IPS-NIHi7 (cell line): ENCODE data around the gene CA5B.
"Not testable (repeated sequence)": the region's sequence is repeated elsewhere in the genome, so short reads cannot be mapped to it uniquely, and the experiment has no call there.

Experiments used
- DNase-seq: peaks from one replicate; pipeline ENCODE4 v3.0.0; 2012; ENCODE audit warnings: mixed read lengths; ENCODE audit errors: extremely low spot score

CA5B gene

DNA sequence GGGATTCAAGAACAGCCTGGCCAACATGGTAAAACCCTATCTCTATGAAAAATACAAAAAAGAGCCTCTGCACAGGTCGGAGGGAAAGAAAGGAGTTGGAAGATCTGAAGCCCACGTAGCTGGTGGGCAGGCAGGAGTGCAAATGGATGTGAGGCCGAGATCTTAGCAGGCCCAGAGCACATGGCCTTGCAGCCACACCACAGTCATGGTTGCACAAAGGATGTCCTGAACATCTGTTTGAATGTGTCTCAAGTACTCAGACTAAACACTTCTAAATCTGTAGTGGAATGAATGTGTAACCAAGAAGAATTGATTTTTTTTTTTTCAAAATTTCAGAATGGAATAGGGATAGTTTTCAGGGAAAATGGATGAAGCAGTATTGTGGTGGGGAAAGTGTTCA lies 10.8 kb downstream of the CA5B start:
- no peak for DNase-seq

DNA sequence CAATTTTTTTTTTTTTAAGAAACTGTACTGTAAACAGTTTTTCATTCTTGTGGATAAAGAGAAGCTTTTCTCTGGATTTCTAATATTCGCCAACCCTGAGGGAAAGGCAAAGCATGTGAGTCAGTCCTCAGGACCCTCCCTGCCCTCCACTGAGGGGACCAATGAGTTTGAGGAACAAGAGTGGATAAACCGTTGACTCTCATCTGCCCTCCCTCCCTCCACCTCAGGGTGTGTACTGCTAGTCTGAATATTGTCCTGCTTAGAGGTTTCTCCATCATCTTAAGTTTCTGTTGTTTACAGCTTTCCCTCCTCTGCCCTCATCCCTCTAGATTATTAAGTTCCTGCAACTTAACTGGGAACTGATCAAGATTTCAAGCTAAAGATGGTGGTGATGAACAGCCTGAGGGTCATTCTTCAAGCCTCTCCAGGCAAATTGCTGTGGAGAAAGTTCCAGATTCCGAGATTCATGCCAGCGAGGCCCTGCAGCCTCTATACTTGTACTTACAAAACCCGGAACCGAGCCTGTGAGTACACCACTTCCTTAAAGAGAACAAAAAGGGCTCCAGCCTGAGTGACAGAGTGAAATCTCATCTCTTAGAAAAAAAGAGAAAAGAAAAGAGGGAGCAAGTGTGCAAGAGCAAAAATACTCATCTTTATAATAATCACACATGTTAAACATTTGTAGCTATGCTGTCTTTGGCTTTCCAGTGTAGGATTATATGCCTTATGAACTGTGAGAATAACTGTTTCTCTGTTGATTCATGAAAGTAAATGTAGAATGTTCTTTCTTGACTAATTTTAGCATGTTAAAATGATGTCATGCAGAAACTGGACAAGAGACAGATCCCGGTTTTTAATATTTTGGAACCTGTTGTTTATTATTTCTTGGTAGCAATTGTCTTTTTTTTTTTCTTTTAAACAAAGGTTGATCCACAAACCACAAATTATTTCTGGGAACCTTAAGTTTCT lies 11.9 kb downstream of the CA5B start:
- no peak for DNase-seq

DNA sequence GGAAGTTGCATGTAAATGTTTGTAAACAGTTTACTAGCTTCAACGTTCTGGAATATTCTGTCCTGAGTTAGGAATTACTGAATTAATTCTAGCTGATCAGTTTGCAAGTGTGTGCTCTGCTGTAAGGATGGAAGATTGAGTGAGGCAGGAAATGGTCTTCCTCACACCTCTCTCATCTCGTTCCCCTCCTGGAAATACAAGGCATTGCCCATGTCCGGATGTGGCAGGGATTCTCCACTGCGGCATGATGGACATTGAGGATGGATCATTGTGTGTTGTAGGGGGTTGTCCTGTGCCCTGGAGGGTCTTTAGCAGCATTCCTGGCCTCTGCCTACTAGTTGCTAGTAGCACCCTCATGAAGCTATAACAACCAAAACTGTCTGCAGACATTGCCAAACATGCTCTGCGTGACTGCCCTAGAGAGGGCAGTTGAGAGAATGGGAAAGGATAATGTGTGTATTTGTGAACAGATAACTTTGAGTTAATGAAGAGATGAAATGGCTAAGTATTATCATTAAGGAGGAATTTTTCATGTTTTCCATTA lies 12.6 kb downstream of the CA5B start:
- DNase-seq: no peak

DNA sequence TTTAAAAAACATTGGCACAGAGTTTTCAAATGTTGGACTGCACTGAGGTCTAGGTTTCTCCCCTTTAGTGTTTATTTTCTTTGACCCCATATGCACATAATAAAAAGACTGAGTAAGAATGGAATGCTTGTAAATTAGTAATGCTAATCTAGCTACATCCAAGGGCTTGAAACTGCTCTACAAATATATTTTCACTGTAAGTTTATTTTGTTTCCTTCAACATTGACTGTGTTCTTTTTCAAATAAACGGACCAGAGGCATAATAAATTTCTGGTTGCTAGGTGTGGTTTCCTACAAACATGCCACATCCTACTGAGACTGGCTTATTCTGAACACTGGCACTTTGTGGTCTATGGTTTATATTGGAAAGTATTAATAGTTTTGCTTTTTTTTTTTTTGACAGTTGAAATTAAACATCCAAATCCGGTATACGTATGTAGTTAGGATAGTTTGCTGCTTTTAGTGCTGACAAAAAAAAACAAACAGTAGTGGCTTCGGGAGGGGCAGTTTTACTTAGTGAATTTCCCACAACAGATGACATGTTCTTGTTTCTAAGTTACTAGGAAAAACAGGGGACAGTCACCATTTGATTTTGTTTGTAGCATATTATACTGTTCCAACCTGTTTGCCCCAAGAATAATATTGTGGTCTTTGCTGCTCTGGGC lies 13.2 kb downstream of the CA5B start:
- no peak for DNase-seq

DNA sequence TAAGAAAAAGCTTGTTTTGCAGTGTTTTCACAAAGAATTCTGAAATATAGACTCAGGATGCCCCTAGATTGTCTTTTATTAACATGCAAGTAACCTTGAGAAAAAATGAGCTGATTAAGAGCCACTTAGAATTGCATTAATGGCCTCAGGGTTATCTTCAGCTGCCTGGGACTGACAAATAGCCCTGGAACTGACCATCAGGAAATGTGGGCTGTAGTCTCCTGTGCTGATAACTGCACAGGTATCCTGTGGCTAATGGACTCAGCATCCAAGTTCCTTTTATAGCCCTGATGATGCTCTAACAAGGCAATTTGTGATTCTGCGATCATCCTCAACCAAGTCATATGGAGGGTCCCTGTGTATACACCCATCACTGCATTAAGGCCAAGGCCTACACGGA lies 17.0 kb downstream of the CA5B start:
- no peak for DNase-seq

DNA sequence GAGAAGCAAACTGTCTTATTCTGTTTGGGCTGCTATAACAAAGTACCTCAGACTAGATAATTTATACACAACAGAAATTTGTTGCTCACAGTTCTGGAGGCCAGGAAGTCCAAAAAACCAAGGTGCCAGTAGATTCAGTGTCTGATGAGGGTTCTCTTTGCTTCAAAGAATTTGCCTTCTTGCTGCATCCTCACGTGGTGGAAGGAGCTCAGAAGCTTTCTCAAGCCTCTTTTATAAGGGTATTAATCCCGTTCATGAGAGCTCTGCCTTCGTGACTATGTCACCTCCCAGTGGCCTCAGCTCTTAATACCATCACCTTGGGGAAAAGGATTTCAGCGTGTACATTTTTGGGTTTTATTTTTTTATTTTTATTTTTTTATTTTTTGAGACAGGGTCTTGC lies 20.1 kb downstream of the CA5B start:
- DNase-seq: no peak

DNA sequence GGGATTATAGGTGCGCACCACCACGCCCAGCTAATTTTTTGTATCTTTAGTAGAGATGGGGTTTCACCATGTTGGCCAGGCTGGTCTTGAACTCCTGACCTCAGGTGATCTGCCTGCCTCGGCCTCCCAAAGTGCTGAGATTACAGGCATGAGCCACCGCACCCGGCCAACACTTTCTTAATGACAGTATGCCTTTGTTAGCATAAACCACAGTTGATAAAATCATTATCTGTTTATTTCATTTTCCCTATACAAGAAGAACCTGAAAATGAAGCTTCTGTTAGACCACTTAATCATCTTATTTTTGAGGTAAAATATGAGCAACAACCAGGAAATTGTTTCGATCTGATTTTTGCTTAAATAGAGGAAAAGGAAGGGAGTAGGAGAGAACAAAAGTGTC lies 21.8 kb downstream of the CA5B start:
- not testable (repeated sequence) for DNase-seq

DNA sequence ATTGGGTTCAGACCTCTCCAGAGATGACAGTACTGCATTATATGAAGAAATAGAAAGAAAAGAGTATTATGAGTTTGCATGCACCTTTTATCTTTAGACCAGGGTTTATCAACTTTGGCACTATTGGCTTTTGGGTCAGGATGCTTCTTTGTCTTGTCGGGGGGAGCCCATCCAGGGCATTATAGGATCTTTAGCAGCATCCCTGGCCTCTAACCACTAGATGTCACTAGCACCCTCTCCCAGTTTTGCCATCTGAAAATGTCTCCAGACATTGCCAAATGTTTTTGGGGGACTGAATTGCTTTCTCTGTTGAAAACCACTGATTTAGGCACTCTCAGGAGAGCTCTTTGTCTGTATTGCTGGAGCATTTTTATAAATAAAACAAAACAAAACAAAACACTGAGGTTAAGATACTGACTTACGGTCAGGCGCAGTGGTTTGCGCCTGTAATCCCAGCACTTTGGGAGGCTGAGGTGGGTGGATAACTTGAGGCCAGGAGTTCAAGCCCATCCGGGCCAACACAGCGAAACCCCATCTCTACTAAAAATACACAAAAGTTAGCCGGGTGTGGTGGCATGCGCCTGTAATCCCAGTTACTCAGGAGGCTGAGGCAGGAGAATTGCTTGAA lies 23.6 kb downstream of the CA5B start:
- DNase-seq: peak; percentile 75

DNA sequence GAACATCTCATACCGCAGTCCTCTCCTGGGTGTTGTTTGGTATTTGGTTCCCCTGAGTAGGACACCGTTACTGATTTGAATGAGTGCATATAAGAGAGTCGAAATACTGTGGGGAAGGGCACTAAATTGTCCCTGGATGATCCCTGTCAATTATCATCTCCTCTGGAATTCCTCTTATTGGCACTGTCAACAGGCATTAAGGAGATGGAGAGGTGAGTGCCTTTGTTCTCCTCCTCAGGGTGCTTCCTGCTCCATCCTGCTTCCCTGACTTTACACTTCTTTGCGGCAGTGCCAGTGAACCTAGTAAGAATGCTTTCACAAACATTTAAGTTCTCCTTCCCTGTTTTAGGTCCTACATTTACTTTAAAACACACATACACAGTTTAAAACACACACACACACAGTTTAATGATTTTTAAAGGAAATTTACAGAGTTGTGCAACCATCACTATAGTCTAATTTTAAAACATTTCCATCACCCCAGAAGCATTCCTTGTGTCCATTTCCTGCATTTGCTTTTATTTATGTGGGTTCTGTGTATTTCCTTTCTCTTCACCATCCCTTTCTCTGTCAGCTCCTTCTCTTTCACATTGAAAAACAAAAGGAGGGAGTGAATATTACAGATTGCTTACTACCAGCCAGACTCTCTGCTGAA lies 31.4 kb downstream of the CA5B start:
- DNase-seq: peak; percentile 67

DNA sequence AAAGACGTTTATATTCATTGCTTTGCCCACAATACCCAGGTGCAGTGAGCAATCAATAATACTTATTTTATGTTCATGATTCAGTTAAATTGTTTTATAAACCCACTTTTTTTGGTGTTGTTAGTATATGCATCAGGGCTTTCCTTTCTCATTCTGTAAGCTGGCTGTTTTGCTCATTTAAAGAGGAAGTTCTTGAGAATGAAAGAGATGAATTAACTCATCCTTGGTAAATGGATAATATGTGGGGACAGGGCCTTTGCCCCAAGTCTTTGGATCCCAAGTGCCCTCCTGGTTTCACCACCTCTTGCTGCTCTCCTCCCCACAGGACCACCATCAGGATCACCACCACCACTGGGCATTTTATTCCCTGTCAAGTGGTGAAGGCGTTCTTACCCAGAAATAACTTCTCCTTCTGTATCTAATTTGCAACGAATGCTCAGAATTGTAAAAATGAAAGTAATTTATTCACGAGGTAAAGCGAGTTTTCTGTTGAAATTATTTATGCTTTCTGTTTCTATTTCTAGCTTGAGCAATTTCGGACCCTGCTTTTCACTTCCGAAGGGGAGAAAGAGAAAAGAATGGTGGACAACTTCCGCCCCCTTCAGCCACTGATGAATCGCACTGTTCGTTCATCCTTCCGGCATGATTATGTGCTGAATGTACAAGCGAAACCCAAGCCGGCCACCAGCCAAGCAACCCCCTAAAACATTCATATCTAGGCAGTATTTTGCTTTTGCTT lies 44.1 kb downstream of the CA5B start:
- no peak for DNase-seq

DNA sequence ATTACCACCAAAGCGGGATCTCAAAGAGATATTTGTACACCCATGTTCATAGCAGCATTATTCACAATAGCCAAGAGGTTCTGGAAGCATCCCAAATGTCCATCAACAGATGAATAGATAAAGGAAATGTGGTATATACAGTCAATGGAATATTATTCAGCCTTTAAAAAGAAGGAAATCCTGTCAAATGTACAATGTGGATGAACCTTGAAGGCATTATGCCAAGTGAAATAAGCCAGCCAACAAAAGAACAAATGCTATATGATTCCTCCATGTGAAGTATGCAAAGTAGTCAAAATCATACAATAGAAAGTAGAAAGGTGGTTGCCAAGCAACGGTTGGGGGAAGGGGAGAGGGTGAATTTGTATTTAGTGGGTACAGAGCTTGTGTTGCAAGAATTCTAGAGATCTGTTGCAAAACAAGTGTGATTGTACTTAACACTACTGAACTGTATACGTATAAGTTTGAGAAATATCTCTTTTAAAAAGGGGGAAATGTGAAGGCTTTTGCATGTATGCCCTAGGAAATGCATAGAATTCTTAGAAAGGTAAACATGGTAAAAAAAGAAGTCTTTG lies 47.2 kb downstream of the CA5B start:
- DNase-seq: no peak

DNA sequence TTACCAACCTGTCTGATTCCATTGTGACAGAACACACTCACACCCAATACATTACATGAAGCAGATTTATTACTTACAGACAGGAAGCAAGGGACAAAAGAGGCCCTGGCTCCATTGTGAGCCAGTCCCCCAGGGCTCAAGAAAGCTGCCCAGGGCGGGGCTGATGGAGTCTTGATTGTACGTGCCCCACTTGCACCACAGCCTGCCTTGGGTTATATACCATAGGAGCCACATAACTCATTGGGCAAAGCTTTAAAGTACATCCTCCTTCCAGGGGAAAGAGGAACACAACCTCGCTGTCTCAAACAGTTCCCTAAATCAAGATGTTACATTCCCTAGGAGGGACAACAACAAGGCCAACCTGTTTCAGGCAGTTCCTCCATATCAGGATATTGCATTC lies 48.8 kb downstream of the CA5B start:
- no peak for DNase-seq

DNA sequence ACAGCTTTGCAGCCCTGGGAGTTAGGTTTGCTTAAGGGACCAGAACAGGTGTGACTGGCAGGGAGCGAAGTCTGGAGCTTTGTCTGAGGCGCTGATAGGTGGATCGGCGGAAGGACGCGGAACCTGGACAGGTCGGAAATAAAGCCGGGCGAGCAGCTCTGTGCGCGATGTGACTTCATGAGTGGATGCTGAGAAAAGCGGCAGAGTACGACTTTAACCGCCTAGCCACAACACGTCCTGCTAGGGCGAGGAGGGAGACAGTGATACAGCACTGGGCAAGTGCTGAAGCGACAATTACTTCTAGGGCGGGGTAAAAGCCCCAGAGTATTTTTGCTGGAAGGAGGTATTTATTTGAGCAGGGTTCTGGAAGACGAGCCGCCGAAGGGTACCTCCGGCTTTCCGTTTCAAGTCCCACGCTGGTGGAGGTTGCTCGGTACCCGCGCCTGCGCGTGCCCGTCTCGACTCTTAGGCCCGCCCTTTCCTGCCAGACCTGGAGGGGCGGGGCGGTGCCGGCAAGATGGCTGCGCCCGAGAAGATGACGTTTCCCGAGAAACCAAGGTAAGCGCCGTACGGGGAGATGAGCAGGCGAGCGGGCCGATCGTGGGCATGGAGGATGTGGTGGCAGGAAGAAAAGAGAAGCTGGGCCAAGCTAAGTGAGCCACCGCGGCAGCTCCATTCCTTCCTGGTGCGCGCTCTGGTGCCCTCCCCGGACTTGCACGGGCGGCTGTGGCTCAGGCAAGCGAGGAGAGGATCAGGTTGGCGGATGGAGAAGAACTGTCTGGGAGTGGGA lies 52.1 kb downstream of the CA5B start, which contains the start of gene ZRSR2:
ZRSR2 (plus strand) TSS at position 506 of the 790 bp plus-strand sequence; CDS start at position 518, 12 bp downstream.
- peak; percentile 94 for DNase-seq

DNA sequence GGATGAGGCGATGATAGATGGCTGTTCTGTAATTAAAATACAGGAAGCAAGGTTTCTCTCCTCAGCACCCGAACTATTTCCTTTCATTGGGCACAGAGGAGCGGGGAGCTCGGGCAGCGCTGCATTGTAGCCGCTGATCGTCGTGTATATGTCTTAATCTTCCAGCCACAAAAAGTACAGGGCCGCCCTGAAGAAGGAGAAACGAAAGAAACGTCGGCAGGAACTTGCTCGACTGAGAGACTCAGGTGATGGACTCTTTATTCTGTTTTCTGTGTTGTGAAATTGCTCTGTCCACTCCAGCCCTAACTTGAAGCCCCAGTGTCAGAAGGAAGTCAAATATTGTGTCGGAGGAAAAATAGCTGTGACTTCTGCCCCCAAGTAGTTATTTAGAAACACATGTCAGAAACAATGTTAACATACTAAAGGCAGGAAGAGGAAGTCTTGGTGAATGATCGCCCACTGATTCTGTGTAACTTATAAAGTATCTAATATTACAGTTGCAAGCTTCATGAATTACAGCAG lies 52.8 kb downstream of the CA5B start:
- no peak for DNase-seq

DNA sequence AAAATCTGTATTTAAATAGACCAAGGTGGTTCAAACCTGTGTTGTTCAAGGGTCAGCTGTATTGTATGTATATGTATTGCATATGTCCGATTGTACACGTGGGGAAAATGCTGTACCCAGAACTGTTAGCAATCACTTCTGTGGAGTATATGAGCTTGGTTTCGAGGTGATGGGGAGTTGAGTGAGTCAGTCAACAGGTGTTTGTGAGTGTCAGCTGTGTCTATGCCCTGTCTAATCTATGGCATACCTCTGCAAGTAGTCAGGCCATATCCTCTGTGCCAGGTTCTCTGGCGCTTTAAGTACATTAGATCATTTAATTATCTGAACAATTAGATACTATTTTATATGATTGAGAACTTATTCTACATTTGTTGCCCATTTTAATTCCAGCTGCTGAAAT lies 59.6 kb downstream of the CA5B start:
- no peak for DNase-seq

DNA sequence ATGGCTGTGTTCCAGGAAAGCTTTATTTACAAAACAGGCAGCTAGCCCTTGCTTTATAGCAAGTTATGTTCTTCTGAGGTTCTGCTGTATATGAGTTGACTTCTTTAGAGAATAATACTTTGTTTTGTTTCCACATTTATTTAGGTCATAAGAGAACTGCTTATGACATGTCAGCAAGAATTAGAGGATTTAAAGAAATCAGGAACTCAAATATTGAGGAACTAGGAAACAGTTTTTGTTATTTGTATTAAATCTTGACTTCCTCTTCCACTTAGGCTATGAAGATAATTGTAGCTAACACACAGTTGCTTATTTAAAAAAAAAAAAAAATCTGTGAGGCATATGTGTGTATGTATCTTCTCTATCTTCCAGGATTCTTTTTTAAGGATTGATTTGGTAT lies 66.5 kb downstream of the CA5B start:
- DNase-seq: no peak

DNA sequence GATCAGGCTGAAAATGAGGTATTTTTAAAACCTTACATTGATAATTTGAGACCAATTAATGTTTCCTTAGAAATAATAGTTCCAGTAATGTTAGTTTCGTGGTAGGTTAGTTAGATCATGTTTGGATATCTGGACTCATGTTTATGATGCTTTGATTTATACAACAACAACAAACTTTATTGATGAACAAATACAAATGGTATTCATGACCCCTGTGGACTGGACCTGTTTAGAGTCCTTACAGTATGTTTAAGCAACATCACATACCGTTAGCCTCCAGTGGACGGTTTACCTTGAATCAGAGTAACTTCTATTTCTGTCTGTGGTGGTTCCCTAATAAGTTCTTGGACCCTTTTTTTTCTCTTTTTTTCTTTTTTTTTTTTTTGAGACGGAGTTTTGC lies 70.2 kb downstream of the CA5B start:
- DNase-seq: no peak

DNA sequence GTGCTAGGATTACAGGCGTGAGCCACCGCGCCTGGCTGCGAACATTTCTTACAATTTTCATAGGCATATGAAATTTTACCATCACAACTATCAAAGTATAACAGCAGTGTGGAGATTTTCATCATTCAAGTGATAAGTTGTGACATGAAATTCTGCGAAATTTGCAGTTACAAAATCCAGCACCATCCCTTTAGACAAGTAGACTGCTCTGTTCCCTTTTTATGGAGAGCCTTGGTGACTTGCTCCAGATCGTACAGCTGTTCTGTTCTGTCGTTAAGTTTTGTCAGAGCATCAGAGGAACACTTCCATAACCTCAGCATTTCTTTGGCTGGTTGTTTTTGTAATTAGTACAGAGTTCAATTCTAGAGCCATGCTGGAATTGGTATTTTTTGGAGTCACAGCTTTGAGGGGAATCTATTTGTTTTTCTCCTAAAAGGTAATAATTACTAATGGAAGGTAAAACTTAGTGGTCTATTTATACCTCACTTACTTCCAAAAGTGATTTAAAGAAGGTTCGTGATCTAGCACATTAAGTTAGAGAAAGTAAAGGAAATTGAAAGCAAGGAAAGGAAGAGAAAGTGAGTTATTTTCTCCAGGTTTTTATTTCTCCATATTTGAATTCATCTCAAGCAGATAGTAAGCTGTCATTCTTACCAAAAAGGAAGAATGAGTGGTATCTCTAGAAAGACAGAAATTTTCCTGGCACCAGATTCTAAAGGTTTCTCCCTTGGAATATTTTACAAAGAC lies 74.3 kb downstream of the CA5B start:
- no peak for DNase-seq

DNA sequence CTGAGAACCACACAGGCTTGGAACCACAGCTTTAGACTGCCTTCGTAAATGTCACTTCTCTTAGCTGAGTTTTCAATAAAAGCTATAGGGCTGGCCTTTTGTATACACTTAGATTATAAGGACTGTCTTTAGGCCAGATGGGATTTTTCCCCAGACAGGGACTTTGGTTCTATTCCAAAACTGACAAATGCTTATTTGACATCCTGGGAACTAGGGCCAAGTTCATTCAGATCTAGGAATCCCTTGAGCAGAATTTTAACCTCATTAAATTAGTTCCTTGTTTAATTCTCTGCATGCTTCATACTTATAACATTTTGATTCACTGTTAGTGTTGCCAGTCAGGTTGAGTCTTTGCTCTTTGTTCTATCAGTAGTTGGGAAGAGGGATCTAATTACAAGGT lies 75.3 kb downstream of the CA5B start:
- no peak for DNase-seq
